Transverse colon (tissue), 4 donors: Measurements from ENCODE around the gene SLC25A52. TPM values are rescaled to one million over a fixed set of nuclear protein-coding genes. Genes with fewer than 3 reads are reported as not detected.

Source experiments
- DNase-seq: peaks from one replicate; pipeline ENCODE4 v3.0.0-alpha.2; 2019
- H3K27ac ChIP-seq, 4 donors: fragments of 200-600 bp; sonication (generic); 2 replicates each; pipeline ENCODE4 v1.5.1; 2016 to 2018; ENCODE audit warnings: inconsistent platforms in 4 of 4
- H3K27me3 ChIP-seq: fragments of 200-600 bp; sonication (generic); 2 replicates; pipeline ENCODE4 v1.5.1; 2017; ENCODE audit warnings: inconsistent platforms
- H3K36me3 ChIP-seq, 4 donors: fragments of 200-600 bp; sonication (generic); 2 replicates each; pipeline ENCODE4 v1.5.1; 2017 to 2019; ENCODE audit warnings: inconsistent platforms in 4 of 4
- H3K4me1 ChIP-seq, 4 donors: fragments of 200-600 bp; sonication (generic); 2 replicates each; pipeline ENCODE4 v1.5.1; 2017 to 2020; ENCODE audit warnings: inconsistent platforms in 4 of 4
- H3K4me3 ChIP-seq, 4 donors: fragments of 200-600 bp; sonication (generic); 1 replicate in 1 of 4; 2 replicates in 3 of 4; pipeline versions ENCODE4 v1.5.1 to v1.6.1; 2017 to 2019; ENCODE audit warnings: inconsistent platforms in 4 of 4
- H3K9me3 ChIP-seq, 2 donors: fragments of 200-600 bp; sonication (generic); 2 replicates each; pipeline ENCODE4 v1.5.1; 2017 to 2019; ENCODE audit warnings: inconsistent platforms in 2 of 2
- CTCF ChIP-seq, 5 experiments: fragments of 200-600 bp in 3 of 5; fragments of 450-650 bp in 2 of 5; sonication (generic) in 3 of 5; IDR thresholded peaks; 1 replicate in 2 of 5; 2 replicates in 3 of 5; pipeline ENCODE4 v1.5.1; 2016 to 2017; ENCODE audit warnings: antibody characterized with exemption in 5 of 5, inconsistent platforms in 3 of 5, mild to moderate bottlenecking in 2 of 5, moderate library complexity in 1 of 5
- EP300 ChIP-seq: sonication (generic); formaldehyde crosslinking; IDR thresholded peaks from one replicate; pipeline ENCODE4 v1.6.1; 2017; ENCODE audit warnings: antibody characterized with exemption, low read depth
- POLR2A ChIP-seq: fragments of 450-650 bp; IDR thresholded peaks from one replicate; pipeline ENCODE4 v1.6.1; 2016; ENCODE audit warnings: antibody characterized with exemption, mild to moderate bottlenecking, moderate library complexity
- POLR2AphosphoS5 ChIP-seq, 3 donors: sonication (generic); formaldehyde crosslinking; IDR thresholded peaks; one replicate each; pipeline ENCODE4 v1.6.1; 2016; ENCODE audit warnings: antibody characterized with exemption in 3 of 3
- WGBS, 2 donors: methylation state at CpG; one replicate each; pipeline ENCODE4 v1.1.5; 2018; ENCODE audit warnings: low coverage in 1 of 2; 5-methylcytosine and 5-hydroxymethylcytosine counted together
- in situ Hi-C, 4 donors: fragments of 200-750 bp; cut with MboI; loops; one replicate each; pipeline versions ENCODE4 v1.15.0 to v1.15.1; 2017; ENCODE audit warnings: low sequenced_read_pairs in 3 of 4, low pct_ligation_motif_present in 1 of 4, low pct_unique_long_range_greater_than_20kb in 1 of 4
- intact Hi-C: fragments of 100-400 bp; cut with DNase I; formaldehyde crosslinking; loops from one replicate; pipeline ENCODE4 v1.15.1; 2023; ENCODE audit warnings: low total_unique reads
- total RNA-seq, 4 donors: library from RNA; depleted of rRNA; stranded (reverse); fragments of >200 nt; gene quantifications; one replicate each; pipeline ENCODE4 v1.1.0, GENCODE V29; 2016

Gene SLC25A52
- total RNA-seq, 4 donors from 2014 or later = 0.64 TPM; not detected in 3

DNA sequence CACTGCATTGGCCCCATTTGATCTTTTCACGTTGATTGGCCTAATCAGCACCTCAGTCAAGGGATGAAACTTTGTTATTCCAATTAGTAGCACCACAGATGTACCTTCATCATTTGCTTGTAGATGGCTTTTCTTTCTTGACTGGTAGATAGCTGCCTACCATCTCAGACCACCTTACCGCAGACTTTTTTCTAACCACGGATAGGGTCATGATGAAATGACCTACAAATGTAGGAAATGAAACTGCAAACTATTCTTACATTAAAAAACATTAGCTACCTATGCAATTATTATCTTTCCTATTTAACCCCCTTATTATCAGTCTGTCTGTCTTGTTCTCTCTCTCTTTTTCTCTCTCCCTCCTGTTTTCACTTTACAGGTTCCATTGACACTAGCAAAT lies 22.4 kb upstream of the SLC25A52 start:
- Histone ChIP-seq H3K4me3 (no peak overlapping the region), H3K9me3 (peaks cover 10 to 14% of the 10 kb centered on the region in 2 donors), H3K27ac (no peak overlapping the region), H3K27me3 (no peaks in the 10 kb centered on the region), H3K36me3 (no peaks in the 10 kb centered on the region), H3K4me1 (no peaks in the 10 kb centered on the region)
- intact Hi-C loops = no loop called here
- no peak for DNase-seq
- TF ChIP-seq CTCF (IDR thresholded peaks at IDR 0.05) = no peak
- no peak for TF ChIP-seq EP300
- no peak for TF ChIP-seq POLR2AphosphoS5 (IDR thresholded peaks at IDR 0.05)
- TF ChIP-seq POLR2A = no peak
- 63 to 84% methylated on average over 2 to 3 of the region's 3 CpGs for WGBS, 2 donors
- in situ Hi-C loops = no loop called here

DNA sequence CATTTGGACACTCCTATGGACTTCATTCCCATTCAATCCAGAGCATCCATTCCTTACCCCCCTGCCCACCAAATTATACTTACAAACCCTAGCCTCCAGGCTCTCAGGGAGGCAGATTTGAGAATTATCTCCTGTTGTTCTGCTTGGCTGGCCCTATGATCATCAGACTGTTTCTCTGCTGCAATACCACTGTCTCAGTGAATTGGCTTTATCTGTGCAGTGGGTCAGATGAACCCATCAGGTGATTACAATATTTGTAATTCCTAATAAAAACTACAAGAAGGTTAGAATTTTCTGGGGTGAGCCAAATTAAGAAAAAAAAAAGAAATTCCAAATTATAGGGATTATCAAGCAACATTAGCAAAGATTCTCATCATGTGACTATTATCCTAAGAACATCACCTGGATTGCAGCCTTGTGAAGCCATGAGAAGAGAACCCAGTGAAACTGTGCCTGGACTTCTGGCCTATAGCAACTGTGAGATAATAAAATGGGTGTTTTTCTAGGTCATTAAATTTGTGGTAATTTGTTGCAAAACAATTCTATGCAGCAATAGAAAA lies 17.8 kb upstream of the SLC25A52 start:
- H3K4me1 ChIP-seq = no peaks in the 10 kb centered on the region
- in situ Hi-C loops = no loop called here
- no peak for DNase-seq
- no peaks in the 10 kb centered on the region for H3K27me3 ChIP-seq
- no peak overlapping the region for H3K27ac ChIP-seq
- intact Hi-C loops = no loop called here
- H3K36me3 ChIP-seq = no peaks in the 10 kb centered on the region
- TF ChIP-seq CTCF (IDR thresholded peaks at IDR 0.05) = no peak
- TF ChIP-seq EP300 = no peak
- no peak for TF ChIP-seq POLR2A
- no peak for TF ChIP-seq POLR2AphosphoS5 (IDR thresholded peaks at IDR 0.05)
- no peak overlapping the region for H3K4me3 ChIP-seq
- H3K9me3 ChIP-seq = peaks cover 10 to 18% of the 10 kb centered on the region in 2 donors

DNA sequence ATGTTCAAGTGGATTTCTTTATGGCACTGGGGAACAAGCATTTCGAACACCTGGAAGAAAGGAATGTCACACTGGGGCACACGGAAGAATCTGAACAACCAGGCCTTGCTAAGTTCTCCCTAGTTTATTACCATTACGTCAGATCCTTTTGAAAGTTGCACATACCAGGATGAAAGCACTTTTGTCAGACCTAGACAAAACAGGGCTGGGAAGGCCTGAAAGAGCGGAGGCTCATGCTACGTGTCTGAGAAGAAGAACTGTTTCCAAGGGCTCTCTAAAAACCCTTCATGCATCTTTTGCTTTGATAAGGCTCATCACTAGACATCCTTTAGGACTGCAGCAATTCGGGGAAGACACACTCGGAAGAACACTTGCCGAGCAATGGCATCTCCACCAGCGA lies 15.4 kb upstream of the SLC25A52 start:
- peaks cover 10 to 18% of the 10 kb centered on the region in 2 donors for H3K9me3 ChIP-seq
- in situ Hi-C loops = no loop called here
- 75 to 78% methylated on average over 9 of the region's 9 CpGs for WGBS, 2 donors
- no peaks in the 10 kb centered on the region for H3K27me3 ChIP-seq
- no peak for DNase-seq
- no peaks in the 10 kb centered on the region for H3K36me3 ChIP-seq
- H3K4me3 ChIP-seq = no peak overlapping the region
- intact Hi-C loops = no loop called here
- TF ChIP-seq CTCF (IDR thresholded peaks at IDR 0.05) (no peak), POLR2AphosphoS5 (IDR thresholded peaks at IDR 0.05) (no peak), EP300 (no peak), POLR2A (no peak)
- H3K27ac ChIP-seq = no peak overlapping the region
- no peaks in the 10 kb centered on the region for H3K4me1 ChIP-seq

GRCh38 chr18:31774962-31775361 lies 14.3 kb upstream of the SLC25A52 start:
- TF ChIP-seq POLR2AphosphoS5 (IDR thresholded peaks at IDR 0.05) = no peak
- no peak for TF ChIP-seq EP300
- TF ChIP-seq CTCF (IDR thresholded peaks at IDR 0.05) = no peak
- no peak for TF ChIP-seq POLR2A
- in situ Hi-C loops (no loop called here), intact Hi-C loops (no loop called here)
- Histone ChIP-seq H3K4me3 (no peak overlapping the region), H3K9me3 (peaks cover 10 to 18% of the 10 kb centered on the region in 2 donors), H3K36me3 (no peaks in the 10 kb centered on the region), H3K4me1 (no peaks in the 10 kb centered on the region), H3K27ac (no peak overlapping the region), H3K27me3 (no peaks in the 10 kb centered on the region)
- WGBS, 2 donors = 80 to 89% methylated on average over 2 to 5 of the region's 5 CpGs
- no peak for DNase-seq
